Activated CD8-positive, alpha-beta T cell treated with anti-CD3 and anti-CD28 coated beads, Interleukin-2, amount 10 ng/mL, durations not matched to agents 7 days and 5 days (primary cell): Measurements from ENCODE around the gene SNX33. TPM values are rescaled to one million over a fixed set of nuclear protein-coding genes. Genes with fewer than 3 reads are reported as not detected.
"Not testable (repeated sequence)": the region's sequence is repeated elsewhere in the genome, so short reads cannot be mapped to it uniquely, and the experiment has no call there.

Experiments used
- ATAC-seq: fragments of 150-1000 bp; cut with Tn5 transposase; one replicate; pipeline ENCODE4 v1.10.0; 2021; ENCODE audit warnings: moderate library complexity
- CTCF ChIA-PET: fragments of 350-600 bp; sonication (Branson Sonifier 250); formaldehyde crosslinking; loops from one replicate; lab custom pipeline; 2021; ENCODE audit warnings: antibody characterized with exemption; lab: Charles Lee
- POLR2A ChIA-PET: fragments of 350-600 bp; sonication (Branson Sonifier 250); formaldehyde crosslinking; loops from one replicate; lab custom pipeline; 2021; ENCODE audit warnings: antibody characterized with exemption; lab: Charles Lee
- DNase-seq: peaks from one replicate; pipeline ENCODE4 v3.0.0-alpha.2; 2020
- H3K27ac Mint-ChIP-seq: one replicate; pipeline ENCODE4 v1.8.0; 2021; ENCODE audit warnings: mild to moderate bottlenecking, mixed read lengths
- H3K27me3 Mint-ChIP-seq: one replicate; pipeline ENCODE4 v1.8.0; 2021; ENCODE audit warnings: low read depth, mixed read lengths
- H3K36me3 Mint-ChIP-seq: one replicate; pipeline ENCODE4 v1.8.0; 2021; ENCODE audit warnings: low read depth, mixed read lengths
- H3K4me1 Mint-ChIP-seq: one replicate; pipeline ENCODE4 v1.8.0; 2021; ENCODE audit warnings: low read depth, mixed read lengths
- H3K4me3 Mint-ChIP-seq: one replicate; pipeline ENCODE4 v1.8.0; 2021; ENCODE audit warnings: mild to moderate bottlenecking, mixed read lengths
- H3K9me3 Mint-ChIP-seq: one replicate; pipeline ENCODE4 v1.8.0; 2022; ENCODE audit warnings: mixed read lengths; ENCODE audit not compliant: insufficient read depth
- total RNA-seq, 2 experiments: library from RNA; stranded (reverse); gene quantifications; one replicate each; pipeline ENCODE4 v1.2.3, GENCODE V29; 2021

Gene SNX33
- total RNA-seq, 2 experiments from 2014 or later = 0.55 to 0.70 TPM

- H3K27ac Mint-ChIP-seq = no peak overlapping the region
- CTCF ChIA-PET = no interaction called here
- no peak for DNase-seq
- peaks cover 43% of the 10 kb centered on the region for H3K4me1 Mint-ChIP-seq
- no peak overlapping the region for H3K4me3 Mint-ChIP-seq
- H3K36me3 Mint-ChIP-seq = no peaks in the 10 kb centered on the region
- POLR2A ChIA-PET = no interaction called here
- H3K27me3 Mint-ChIP-seq = peaks cover 6% of the 10 kb centered on the region
- no peaks in the 10 kb centered on the region for H3K9me3 Mint-ChIP-seq
- no peak for ATAC-seq
Observed at GRCh38 chr15:75696854-75697259, 49.1 kb downstream of the SNX33 start.

- Mint-ChIP-seq H3K4me1 (peaks cover 40% of the 10 kb centered on the region), H3K9me3 (no peaks in the 10 kb centered on the region), H3K4me3 (no peak overlapping the region), H3K36me3 (no peaks in the 10 kb centered on the region), H3K27me3 (peaks cover 2% of the 10 kb centered on the region), H3K27ac (no peak overlapping the region)
- DNase-seq (no peak), ATAC-seq (no peak)
- CTCF ChIA-PET = no interaction called here
- POLR2A ChIA-PET = no interaction called here
Observed at GRCh38 chr15:75697523-75697922, 49.8 kb downstream of the SNX33 start.

GRCh38 chr15:75697974-75698747 lies 50.4 kb downstream of the SNX33 start:
- CTCF ChIA-PET, H3K27ac Mint-ChIP-seq, ATAC-seq, H3K4me3 Mint-ChIP-seq, POLR2A ChIA-PET, H3K27me3 Mint-ChIP-seq, DNase-seq, H3K9me3 Mint-ChIP-seq, H3K36me3 Mint-ChIP-seq: not testable (repeated sequence)
- peaks cover 34% of the 10 kb centered on the region for H3K4me1 Mint-ChIP-seq

GRCh38 chr15:75699517-75699916 lies 51.8 kb downstream of the SNX33 start:
- H3K4me3 Mint-ChIP-seq, POLR2A ChIA-PET: not testable (repeated sequence)

GRCh38 chr15:75699961-75700874 lies 52.5 kb downstream of the SNX33 start:
- POLR2A ChIA-PET, H3K9me3 Mint-ChIP-seq, H3K27me3 Mint-ChIP-seq, H3K27ac Mint-ChIP-seq, H3K4me3 Mint-ChIP-seq, ATAC-seq, DNase-seq, CTCF ChIA-PET, H3K36me3 Mint-ChIP-seq: not testable (repeated sequence)
- H3K4me1 Mint-ChIP-seq = peaks cover 18% of the 10 kb centered on the region

More at GRCh38 chr15:75699517-75699916, 51.8 kb downstream of the SNX33 start:
- H3K4me1 Mint-ChIP-seq = peaks cover 25% of the 10 kb centered on the region
- ATAC-seq, H3K9me3 Mint-ChIP-seq, H3K27me3 Mint-ChIP-seq, H3K27ac Mint-ChIP-seq, CTCF ChIA-PET, H3K36me3 Mint-ChIP-seq, DNase-seq: not testable (repeated sequence)

- H3K4me3 Mint-ChIP-seq, CTCF ChIA-PET, H3K36me3 Mint-ChIP-seq, H3K27ac Mint-ChIP-seq, ATAC-seq, DNase-seq, H3K27me3 Mint-ChIP-seq, H3K9me3 Mint-ChIP-seq, POLR2A ChIA-PET: not testable (repeated sequence)
- H3K4me1 Mint-ChIP-seq = peaks cover 10% of the 10 kb centered on the region
Observed at GRCh38 chr15:75701071-75702003, 53.6 kb downstream of the SNX33 start.

- ATAC-seq = no peak
- Mint-ChIP-seq H3K27me3 (no peaks in the 10 kb centered on the region), H3K36me3 (no peaks in the 10 kb centered on the region), H3K9me3 (no peaks in the 10 kb centered on the region), H3K4me3 (no peak overlapping the region), H3K4me1 (peaks cover 10% of the 10 kb centered on the region), H3K27ac (no peak overlapping the region)
- ChIA-PET CTCF (no interaction called here), POLR2A (no interaction called here)
- DNase-seq = no peak
Observed at GRCh38 chr15:75702436-75702835, 54.7 kb downstream of the SNX33 start.

- H3K9me3 Mint-ChIP-seq, CTCF ChIA-PET, H3K4me3 Mint-ChIP-seq, H3K27me3 Mint-ChIP-seq, DNase-seq, H3K36me3 Mint-ChIP-seq, ATAC-seq, POLR2A ChIA-PET, H3K27ac Mint-ChIP-seq: not testable (repeated sequence)
- H3K4me1 Mint-ChIP-seq = peaks cover 10% of the 10 kb centered on the region
Observed at GRCh38 chr15:75703440-75704262, 55.9 kb downstream of the SNX33 start.

- Mint-ChIP-seq H3K27me3 (no peaks in the 10 kb centered on the region), H3K4me1 (peaks cover 7% of the 10 kb centered on the region), H3K9me3 (no peaks in the 10 kb centered on the region), H3K36me3 (no peaks in the 10 kb centered on the region), H3K27ac (no peak overlapping the region), H3K4me3 (no peak overlapping the region)
- ATAC-seq (no peak), DNase-seq (no peak)
- ChIA-PET POLR2A (no interaction called here), CTCF (no interaction called here)
Observed at GRCh38 chr15:75704263-75704615, 56.5 kb downstream of the SNX33 start.

GRCh38 chr15:75704618-75705017 lies 56.9 kb downstream of the SNX33 start:
- no peaks in the 10 kb centered on the region for H3K27me3 Mint-ChIP-seq

GRCh38 chr15:75705375-75705774 lies 57.7 kb downstream of the SNX33 start:
- DNase-seq, H3K36me3 Mint-ChIP-seq, CTCF ChIA-PET, ATAC-seq, H3K4me3 Mint-ChIP-seq, POLR2A ChIA-PET, H3K27ac Mint-ChIP-seq, H3K9me3 Mint-ChIP-seq, H3K27me3 Mint-ChIP-seq, H3K4me1 Mint-ChIP-seq: not testable (repeated sequence)

More at GRCh38 chr15:75704618-75705017, 56.9 kb downstream of the SNX33 start:
- POLR2A ChIA-PET = no interaction called here
- Mint-ChIP-seq H3K4me3 (no peak overlapping the region), H3K9me3 (no peaks in the 10 kb centered on the region), H3K36me3 (no peaks in the 10 kb centered on the region), H3K4me1 (peaks cover 4% of the 10 kb centered on the region), H3K27ac (no peak overlapping the region)
- no peak for ATAC-seq
- CTCF ChIA-PET = no interaction called here
- DNase-seq = no peak
